H1 (cell line): ENCODE measurements around the gene ERI3. TPM values are rescaled to one million over a fixed set of nuclear protein-coding genes. Genes with fewer than 3 reads are reported as not detected.

Experiments used
- CTCF ChIA-PET: fragments of 300-600 bp; sonication (Branson Sonifier 250); formaldehyde crosslinking; loops from one replicate; lab custom pipeline; 2021; ENCODE audit not compliant: partially characterized antibody; lab: Charles Lee
- POLR2A ChIA-PET: fragments of 300-600 bp; sonication (Branson Sonifier 250); formaldehyde crosslinking; loops from one replicate; lab custom pipeline; 2021; ENCODE audit warnings: inconsistent platforms; ENCODE audit not compliant: partially characterized antibody; lab: Charles Lee
- DNase-seq, 2 experiments: peaks; one replicate each; pipeline versions ENCODE4 v3.0.0 to v3.0.0-alpha.2; 2010 to 2022; ENCODE audit warnings: low spot score in 2 of 2, low read depth in 1 of 2, mixed read lengths in 1 of 2
- FAIRE-seq: peaks from 2 replicates; lab custom pipeline; 2011; peaks lifted over from hg19 to GRCh38; lab: Jason Lieb, UNC
- H2AFZ ChIP-seq: 2 replicates; pipeline ENCODE4 v1.8.1; 2012; ENCODE audit warnings: low read length, inconsistent platforms
- H2AK5ac ChIP-seq: 2 replicates; pipeline ENCODE4 v1.6.1; 2013; ENCODE audit warnings: low read depth, low read length
- H2BK120ac ChIP-seq: replicated peaks from 2 replicates; pipeline ENCODE3; 2013; ENCODE audit warnings: low read depth, low read length, inconsistent platforms
- H2BK12ac ChIP-seq: 2 replicates; pipeline ENCODE4 v1.6.1; 2013; ENCODE audit warnings: low read depth, low read length
- H2BK15ac ChIP-seq: 2 replicates; pipeline ENCODE4 v1.6.1; 2013; ENCODE audit warnings: low read length
- H2BK20ac ChIP-seq: 2 replicates; pipeline ENCODE4 v1.6.1; 2013; ENCODE audit warnings: low read length
- H2BK5ac ChIP-seq: 2 replicates; pipeline ENCODE4 v1.6.1; 2013; ENCODE audit warnings: low read depth, low read length
- H3K14ac ChIP-seq: 2 replicates; pipeline ENCODE4 v1.6.1; 2013; ENCODE audit warnings: inconsistent platforms; ENCODE audit not compliant: insufficient read length
- H3K18ac ChIP-seq: 2 replicates; pipeline ENCODE4 v1.6.1; 2013; ENCODE audit warnings: low read length; ENCODE audit errors: extremely low read depth
- H3K23ac ChIP-seq: 2 replicates; pipeline ENCODE4 v1.6.1; 2013; ENCODE audit warnings: inconsistent platforms; ENCODE audit not compliant: insufficient read length
- H3K23me2 ChIP-seq: 2 replicates; pipeline ENCODE4 v1.6.1; 2013; ENCODE audit warnings: low read depth, low read length
- H3K27ac ChIP-seq: 2 replicates; pipeline ENCODE4 v1.6.1; 2011; ENCODE audit warnings: low read depth, low read length, inconsistent platforms
- H3K27me3 ChIP-seq, 4 experiments: replicated peaks in 1 of 4; 1 replicate in 1 of 4; 2 replicates in 3 of 4; pipeline versions ENCODE4 v1.6.1 to v1.8.1; 2011 to 2013; ENCODE audit warnings: low read length in 3 of 4, mild to moderate bottlenecking in 3 of 4, inconsistent platforms in 2 of 4, mixed read lengths in 2 of 4, moderate library complexity in 1 of 4; ENCODE audit not compliant: control insufficient read depth in 3 of 4, insufficient read depth in 3 of 4; ENCODE audit errors: extremely low read depth in 1 of 4
- H3K36me3 ChIP-seq, 4 experiments: 2 replicates each; pipeline versions ENCODE4 v1.6.1 to v1.8.1; 2011 to 2013; ENCODE audit warnings: mild to moderate bottlenecking in 4 of 4, low read length in 3 of 4, moderate library complexity in 2 of 4, control low read depth in 1 of 4, inconsistent platforms in 1 of 4; ENCODE audit not compliant: insufficient read depth in 4 of 4, control insufficient read depth in 2 of 4
- H3K4ac ChIP-seq: replicated peaks from 2 replicates; pipeline ENCODE3; 2013; ENCODE audit warnings: low read length, low read depth, mixed read lengths, inconsistent platforms; ENCODE audit not compliant: insufficient read length
- H3K4me1 ChIP-seq, 4 experiments: replicated peaks in 1 of 4; 1 replicate in 1 of 4; 2 replicates in 3 of 4; pipeline versions ENCODE4 v1.6.1 to v1.8.1; 2011 to 2013; ENCODE audit warnings: low read length in 3 of 4, inconsistent platforms in 2 of 4, mixed read lengths in 1 of 4; ENCODE audit not compliant: insufficient read depth in 4 of 4, control insufficient read depth in 3 of 4
- H3K4me2 ChIP-seq, 2 experiments: 2 replicates each; pipeline versions ENCODE4 v1.6.1 to v1.8.1; 2011 to 2013; ENCODE audit warnings: low read depth in 2 of 2, low read length in 2 of 2, control low read depth in 1 of 2, inconsistent platforms in 1 of 2, mild to moderate bottlenecking in 1 of 2; ENCODE audit not compliant: insufficient read depth in 1 of 2
- H3K4me3 ChIP-seq, 4 experiments: fragments of 200-600, 300-600 bp in 1 of 4; sonication (generic), shearing (Covaris generic), sonication (Bioruptor Twin) in 1 of 4; 2 replicates each; pipeline versions ENCODE4 v1.5.1 to v1.8.1; 2011 to 2016; ENCODE audit warnings: low read length in 4 of 4, low read depth in 3 of 4, control low read depth in 2 of 4, inconsistent platforms in 2 of 4, mild to moderate bottlenecking in 2 of 4, mixed read lengths in 1 of 4, moderate library complexity in 1 of 4; ENCODE audit not compliant: insufficient read depth in 2 of 4; ENCODE audit errors: extremely low read depth in 1 of 4
- H3K56ac ChIP-seq: replicated peaks from 2 replicates; pipeline ENCODE3; 2013; ENCODE audit warnings: low read depth, mild to moderate bottlenecking, mixed read lengths, low read length, inconsistent platforms; ENCODE audit not compliant: insufficient read length
- H3K79me1 ChIP-seq: 2 replicates; pipeline ENCODE4 v1.6.1; 2013; ENCODE audit warnings: low read depth, low read length, control low read depth
- H3K79me2 ChIP-seq, 2 experiments: 2 replicates each; pipeline versions ENCODE4 v1.6.1 to v1.8.1; 2012 to 2013; ENCODE audit warnings: low read length in 2 of 2, mild to moderate bottlenecking in 2 of 2, inconsistent platforms in 1 of 2; ENCODE audit not compliant: insufficient read depth in 2 of 2, control insufficient read depth in 1 of 2
- H3K9ac ChIP-seq, 4 experiments: replicated peaks in 1 of 4; 1 replicate in 1 of 4; 2 replicates in 3 of 4; pipeline versions ENCODE4 v1.6.1 to v1.8.1; 2011 to 2013; ENCODE audit warnings: low read depth in 3 of 4, low read length in 3 of 4, control low read depth in 2 of 4, mild to moderate bottlenecking in 2 of 4, moderate library complexity in 2 of 4, inconsistent platforms in 1 of 4; ENCODE audit errors: extremely low read depth in 1 of 4
- H3K9me3 ChIP-seq, 2 experiments: 2 replicates each; pipeline versions ENCODE4 v1.6.1 to v1.8.1; 2012 to 2013; ENCODE audit warnings: mild to moderate bottlenecking in 2 of 2, moderate library complexity in 2 of 2, control low read depth in 1 of 2, inconsistent platforms in 1 of 2, low read depth in 1 of 2, low read length in 1 of 2, mixed read lengths in 1 of 2; ENCODE audit not compliant: insufficient read depth in 2 of 2
- H4K20me1 ChIP-seq, 2 experiments: replicated peaks in 1 of 2; 2 replicates each; pipeline versions ENCODE3 to v1.8.1; 2011 to 2013; ENCODE audit warnings: inconsistent platforms in 2 of 2, low read length in 2 of 2, mild to moderate bottlenecking in 1 of 2; ENCODE audit not compliant: insufficient read depth in 2 of 2, control insufficient read depth in 1 of 2
- H4K5ac ChIP-seq: 2 replicates; pipeline ENCODE4 v1.6.1; 2013; ENCODE audit warnings: low read length, low read depth, mixed read lengths, inconsistent platforms; ENCODE audit not compliant: insufficient read length
- H4K8ac ChIP-seq: 2 replicates; pipeline ENCODE4 v1.8.0; 2013; ENCODE audit warnings: mild to moderate bottlenecking, moderate library complexity, low read length, inconsistent platforms; ENCODE audit not compliant: insufficient read depth; ENCODE audit errors: extremely low read depth
- H4K91ac ChIP-seq: replicated peaks from 2 replicates; pipeline ENCODE3; 2013; ENCODE audit warnings: low read length, mixed read lengths, inconsistent platforms; ENCODE audit not compliant: insufficient read length
- BCL11A ChIP-seq, 2 experiments: IDR thresholded peaks; one replicate each; pipeline ENCODE4 v1.6.1; 2011; ENCODE audit warnings: low read depth in 2 of 2, low read length in 2 of 2, mild to moderate bottlenecking in 2 of 2
- HDAC6 ChIP-seq: IDR thresholded peaks from one replicate; pipeline ENCODE4 v1.7.1; 2012; ENCODE audit warnings: low read depth, mild to moderate bottlenecking, inconsistent platforms, low read length, moderate library complexity
- POLR2AphosphoS5 ChIP-seq: IDR thresholded peaks from 2 replicates; pipeline ENCODE4 v1.6.1; 2011; ENCODE audit warnings: low read depth, low read length
- SP1 ChIP-seq: IDR thresholded peaks from 2 replicates; pipeline ENCODE4 v1.6.1; 2011; ENCODE audit warnings: low read depth, low read length
- WGBS, 2 experiments: shearing (Covaris generic) in 1 of 2; methylation state at CpG; one replicate each; pipeline versions ENCODE4 v1.1.6 to v1.1.7; 2013 to 2015; ENCODE audit warnings: low lambda C conversion rate in 2 of 2, mixed read lengths in 2 of 2, inconsistent platforms in 1 of 2, low coverage in 1 of 2, missing lambda C conversion rate in 1 of 2; ENCODE audit not compliant: insufficient replicate concordance in 2 of 2, insufficient coverage in 1 of 2, insufficient read length in 1 of 2; ENCODE audit errors: extremely low coverage in 1 of 2, missing lambda C conversion rate in 1 of 2; 5-methylcytosine and 5-hydroxymethylcytosine counted together
- polyA plus RNA-seq, 7 experiments: library from polyadenylated mRNA; depleted of rRNA in 3 of 7; stranded (reverse) in 5 of 7; unstranded in 2 of 7; fragments of >200 nt in 5 of 7; fragments of 200-250 nt in 2 of 7; gene quantifications; 1 replicate in 5 of 7; 2 replicates in 1 of 7; 4 replicates in 1 of 7; pipeline versions ENCODE4 v1.2.1 to v1.2.3, GENCODE V29; 2011 to 2013; ENCODE audit warnings: missing spikeins in 2 of 7, mixed read lengths in 2 of 7
- total RNA-seq: library from RNA; stranded (reverse); fragmentation: NEBNext Ultra II Directional; extraction: Animal tissue kit (Norgen Biotek cat#: 25700); gene quantifications from 2 replicates; pipeline ENCODE4 v1.2.1, GENCODE V29; 2021

Gene ERI3
- total and polyA plus RNA-seq, 2 of the 8 experiments (the other 6 are each of a cell fraction or from before 2014, with no cell fraction given) = 81.1 to 199 TPM

DNA sequence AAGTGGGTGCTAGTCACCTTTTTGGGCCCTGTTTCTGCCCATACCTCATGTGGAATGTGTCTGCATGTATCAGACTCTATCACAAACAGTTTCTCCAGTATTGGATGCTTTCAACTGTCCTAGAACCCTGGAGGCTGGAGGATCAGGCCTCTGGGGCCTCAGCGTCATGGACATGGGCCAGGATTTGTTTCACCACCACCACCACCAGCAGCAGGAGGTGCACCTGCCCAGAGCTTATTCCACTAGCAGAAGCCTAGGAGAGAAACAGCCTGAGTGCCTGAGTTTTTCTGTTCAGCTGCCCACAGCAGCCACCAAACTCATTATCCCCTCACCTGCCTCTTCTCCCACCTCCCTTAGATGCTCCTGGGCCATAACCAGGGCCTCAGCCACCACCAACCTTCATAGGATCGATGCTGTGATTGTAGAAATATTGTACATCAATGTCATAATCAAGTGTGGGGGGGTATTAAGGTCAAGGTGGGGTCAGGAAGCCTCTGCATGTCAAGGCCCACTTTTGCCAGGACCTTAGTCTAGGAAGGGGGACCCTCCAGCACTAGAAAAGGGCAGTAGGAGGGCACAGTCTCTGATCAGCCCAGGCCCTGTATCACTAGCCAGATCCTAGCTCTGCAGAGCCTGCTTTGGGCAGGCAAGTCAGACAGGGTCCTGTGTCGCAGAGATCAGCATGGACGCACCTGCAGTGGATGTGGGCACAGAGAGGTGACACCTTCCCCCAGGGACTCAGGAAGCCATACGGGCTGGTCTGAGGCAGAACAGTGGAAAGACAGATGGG is 132.5 kb downstream of the ERI3 start:
- no peaks in the 10 kb centered on the region; a peak in 1 of 7 replicates for H3K27me3 ChIP-seq
- H3K36me3 ChIP-seq = peaks cover 18 to 43% (median 35%) of the 10 kb centered on the region in 4 experiments; a peak in 7 of 8 replicates
- H3K9ac ChIP-seq = no peak overlapping the region
- no peak overlapping the region for H3K18ac ChIP-seq
- no peak overlapping the region for H2BK20ac ChIP-seq
- H3K4me3 ChIP-seq = no peak overlapping the region
- no peak for FAIRE-seq
- TF ChIP-seq POLR2AphosphoS5 (peak; percentile 16; the same call in 1 of the 2 replicates), BCL11A (IDR thresholded peaks at IDR 0.05; ENCODE audit: low read depth in 2 of 2, low read length in 2 of 2) (no peak), SP1 (no peak), HDAC6 (no peak)
- no peaks in the 10 kb centered on the region; the same call in 1 of the 2 replicates for H3K79me1 ChIP-seq
- H3K4ac ChIP-seq = no peak overlapping the region
- no peak for DNase-seq
- no peaks in the 10 kb centered on the region for H3K4me1 ChIP-seq
- H2BK15ac ChIP-seq = no peak overlapping the region
- H4K5ac ChIP-seq = no peak overlapping the region
- no peak overlapping the region for H2BK120ac ChIP-seq
- H3K23me2 ChIP-seq = no peaks in the 10 kb centered on the region
- H2AFZ ChIP-seq = no peak overlapping the region
- H3K27ac ChIP-seq = no peak overlapping the region
- H3K56ac ChIP-seq = no peak overlapping the region
- no peak overlapping the region for H4K91ac ChIP-seq
- no peak overlapping the region for H3K23ac ChIP-seq
- no peaks in the 10 kb centered on the region for H3K79me2 ChIP-seq
- H2AK5ac ChIP-seq = no peak overlapping the region
- peaks cover 2 to 17% of the 10 kb centered on the region in 2 experiments for H4K20me1 ChIP-seq
- H2BK12ac ChIP-seq = no peak overlapping the region
- peak overlapping the region; percentile 53; the same call in 1 of the 2 replicates for H4K8ac ChIP-seq
- no peak overlapping the region for H3K4me2 ChIP-seq
- ChIA-PET POLR2A (no interaction called here), CTCF (interaction anchor here (0.5 to 18.7 kb wide), 3 partner anchors 14 to 75 kb away, joined by 4 to 250 read pairs (median 191); no protein-coding TSS in a partner anchor)
- 91% methylated on average over 5 of the region's 5 CpGs; no CpG with 5 or more reads in 1 of the 2 experiments for WGBS, 2 experiments
- no peak overlapping the region for H2BK5ac ChIP-seq
- no peak overlapping the region for H3K14ac ChIP-seq
- peaks cover 19 to 21% of the 10 kb centered on the region in 2 experiments for H3K9me3 ChIP-seq
